HG03108 (cell line): ENCODE data around the gene PCED1B.
"Not testable (repeated sequence)": the region's sequence is repeated elsewhere in the genome, so short reads cannot be mapped to it uniquely, and the experiment has no call there.

Experiments used
- ATAC-seq: cut with Tn5 transposase; IDR thresholded peaks from one replicate; pipeline ENCODE4 v1.9.1; 2021; ENCODE audit warnings: moderate library complexity; ENCODE audit not compliant: unreplicated experiment

The PCED1B gene

DNA sequence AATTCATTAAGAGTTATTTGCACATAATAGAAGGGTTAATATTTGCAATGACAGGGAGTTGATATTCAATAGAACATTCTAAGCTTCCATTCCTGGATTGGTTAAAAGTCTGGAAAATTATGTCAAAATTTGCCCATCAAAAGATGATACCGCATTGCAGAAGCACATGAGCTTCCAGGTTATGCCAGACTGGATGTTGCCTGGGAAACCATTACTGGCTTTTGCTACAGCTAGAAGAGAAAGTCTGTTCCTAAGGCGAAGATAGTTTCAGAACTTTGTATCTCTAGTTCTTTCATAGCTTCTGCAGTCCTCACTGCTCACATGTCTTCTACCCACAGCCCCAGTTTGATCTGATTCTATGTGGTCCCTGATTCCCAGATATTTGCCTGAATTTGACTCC lies 122.8 kb downstream of the PCED1B start:
- no peak for ATAC-seq

DNA sequence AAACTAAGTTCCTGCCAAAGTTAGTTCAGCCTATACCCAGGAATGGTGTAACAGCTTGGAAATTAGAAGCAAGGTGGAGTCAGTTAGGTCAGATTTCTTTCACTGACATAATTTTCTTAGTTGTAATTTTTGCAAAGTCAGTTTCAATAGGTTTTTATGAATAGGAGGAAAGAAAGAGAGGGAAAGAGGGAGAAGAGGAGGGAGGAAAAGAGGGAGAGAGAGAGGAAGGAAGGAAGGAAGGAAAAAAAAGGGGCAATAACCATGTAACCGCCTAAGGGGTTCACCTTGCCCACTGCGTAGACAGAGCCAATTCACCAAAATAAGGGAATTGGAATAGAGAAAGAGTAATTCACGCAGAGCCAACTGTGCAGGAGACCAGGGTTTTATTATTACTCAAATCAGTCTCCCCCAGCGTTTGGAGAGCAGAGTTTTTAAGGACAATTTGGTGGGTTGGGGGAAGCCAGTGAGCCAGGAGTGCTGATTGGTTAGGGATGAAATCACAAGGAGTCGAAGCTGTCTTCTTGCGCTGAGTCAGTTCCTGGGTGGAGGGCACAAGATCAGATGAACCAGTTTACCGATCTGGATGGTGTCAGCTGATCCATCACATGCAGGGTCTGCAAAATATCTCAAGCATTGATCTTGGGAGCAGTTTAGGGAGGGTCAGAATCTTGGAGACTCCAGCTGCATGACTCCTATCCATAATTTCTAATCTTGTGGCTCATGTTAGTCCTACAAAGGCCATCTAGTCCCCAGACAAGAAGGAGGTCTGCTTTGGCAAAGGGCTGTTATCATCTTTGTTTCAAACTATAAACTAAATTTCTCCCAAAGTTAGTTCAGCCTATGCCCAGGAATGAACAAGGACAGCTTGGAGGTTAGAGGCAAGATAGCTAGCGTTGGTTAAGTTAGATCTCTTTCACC lies 126.4 kb downstream of the PCED1B start:
- ATAC-seq, result no peak

DNA sequence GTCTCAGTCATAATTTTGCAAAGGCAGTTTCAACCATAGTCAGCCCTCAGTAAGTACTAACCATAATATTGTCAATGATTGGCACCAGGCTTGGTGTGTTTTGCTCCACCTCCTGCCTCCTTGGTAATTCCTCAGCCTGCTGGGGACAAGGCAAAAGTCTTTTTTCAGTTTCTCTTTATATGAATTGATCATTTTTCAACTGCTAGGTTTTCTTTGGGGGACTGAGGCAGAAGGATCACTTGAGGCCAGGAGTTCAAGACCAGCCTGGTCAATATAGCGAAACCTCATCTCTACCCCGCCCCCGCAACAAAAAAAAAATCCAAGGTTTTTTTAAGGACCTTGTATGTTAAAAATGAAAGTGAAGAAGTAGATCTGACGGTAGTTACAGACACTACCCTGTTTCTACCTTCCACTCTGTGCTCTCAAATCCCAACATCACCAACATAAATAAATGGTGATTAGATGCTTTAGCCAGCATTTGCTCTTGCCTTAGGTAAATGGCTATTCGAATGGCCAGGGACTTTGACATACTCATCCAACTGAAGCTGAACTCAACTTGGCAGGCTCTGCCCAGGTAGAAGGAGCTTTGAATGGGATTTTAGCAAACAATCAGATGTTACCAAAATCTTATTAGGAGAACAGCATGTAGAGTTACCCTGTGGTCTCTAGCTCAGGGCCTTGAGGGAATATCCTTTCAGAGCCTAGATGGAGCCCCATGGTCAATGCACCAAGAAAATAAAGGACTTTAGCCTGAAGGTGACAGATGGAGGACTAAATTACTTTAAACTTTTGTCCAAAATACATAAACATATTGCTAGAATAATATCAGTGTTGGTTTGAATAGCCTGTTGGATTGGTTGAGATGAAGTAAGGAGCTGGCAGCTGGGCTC lies 127.3 kb downstream of the PCED1B start:
- no peak for ATAC-seq

DNA sequence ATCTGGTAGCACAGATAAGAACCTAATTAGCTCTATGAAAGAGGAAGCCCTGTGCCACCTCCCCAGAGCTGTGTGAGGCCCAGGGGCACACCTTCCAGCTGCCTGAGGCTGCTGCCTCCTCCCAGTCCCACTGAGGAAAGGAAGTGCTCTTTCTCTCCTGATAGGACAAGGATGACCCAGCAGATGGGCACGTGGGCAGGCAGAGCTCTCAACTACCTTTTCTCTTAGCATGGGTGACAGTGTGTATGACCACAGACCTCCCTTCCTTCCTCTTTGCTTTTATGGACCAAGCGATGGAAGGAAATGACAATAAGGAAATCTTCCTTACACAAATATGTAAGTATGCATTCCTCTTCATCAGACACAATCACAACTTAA lies 127.9 kb downstream of the PCED1B start:
- ATAC-seq, result peak; percentile 48

DNA sequence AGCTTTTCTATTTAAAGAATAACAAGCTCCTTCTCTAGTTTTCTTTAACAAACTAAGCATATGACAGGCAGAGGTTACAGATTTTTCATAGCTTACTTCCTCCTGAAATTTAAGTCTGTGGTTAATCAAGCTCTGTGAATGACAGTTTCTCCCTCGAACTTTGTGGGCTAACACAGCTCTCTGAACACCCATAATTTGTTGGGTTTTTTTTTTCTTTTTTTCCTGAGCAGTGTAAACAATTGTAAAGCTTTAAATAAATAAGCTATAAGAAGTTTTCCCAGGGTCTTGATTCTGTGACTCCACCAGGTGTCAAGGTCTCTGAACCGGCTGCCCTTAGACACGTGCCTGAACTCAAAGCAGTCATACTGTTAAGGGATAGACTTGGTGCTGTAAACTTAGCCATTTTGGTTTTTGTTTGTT lies 128.4 kb downstream of the PCED1B start:
- ATAC-seq, result peak; percentile 63

DNA sequence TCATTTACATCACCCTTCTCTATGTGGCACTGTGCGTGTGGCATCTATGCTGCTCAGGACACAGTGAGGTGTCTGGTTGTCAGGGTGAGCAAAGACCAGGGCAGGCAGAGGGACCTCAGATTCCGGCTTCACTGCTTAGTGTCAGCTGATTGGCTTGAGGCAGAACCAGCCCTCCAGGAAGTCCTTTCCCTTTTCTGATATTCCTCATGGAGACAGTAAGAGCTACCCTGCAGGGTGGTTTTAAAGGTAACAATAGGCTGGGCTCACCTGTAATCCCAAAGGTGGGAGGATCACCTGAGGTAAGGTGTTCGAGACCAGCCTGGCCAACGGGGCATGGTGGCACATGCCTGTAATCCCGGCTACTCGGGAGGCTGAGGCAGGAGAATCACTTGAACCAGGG lies 129.6 kb downstream of the PCED1B start:
- ATAC-seq, result no peak

DNA sequence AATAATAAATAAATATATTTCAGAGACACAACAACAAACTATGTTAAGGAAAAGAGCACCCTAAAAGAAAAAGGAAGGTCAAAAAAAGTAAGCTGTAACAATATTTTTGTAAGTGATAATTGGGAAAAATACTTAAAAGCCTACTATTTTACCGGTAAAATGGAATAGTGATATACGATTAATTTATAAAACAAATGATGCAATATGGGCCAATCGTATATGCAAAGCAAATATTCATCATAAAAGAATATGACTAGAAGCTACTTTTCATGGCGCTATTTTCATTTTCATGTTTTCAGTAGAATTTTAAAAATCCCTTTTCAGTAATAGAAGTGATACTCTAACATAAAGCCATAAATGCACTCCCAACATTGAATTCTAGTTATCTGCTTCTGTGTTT lies 131.4 kb downstream of the PCED1B start:
- no peak for ATAC-seq

DNA sequence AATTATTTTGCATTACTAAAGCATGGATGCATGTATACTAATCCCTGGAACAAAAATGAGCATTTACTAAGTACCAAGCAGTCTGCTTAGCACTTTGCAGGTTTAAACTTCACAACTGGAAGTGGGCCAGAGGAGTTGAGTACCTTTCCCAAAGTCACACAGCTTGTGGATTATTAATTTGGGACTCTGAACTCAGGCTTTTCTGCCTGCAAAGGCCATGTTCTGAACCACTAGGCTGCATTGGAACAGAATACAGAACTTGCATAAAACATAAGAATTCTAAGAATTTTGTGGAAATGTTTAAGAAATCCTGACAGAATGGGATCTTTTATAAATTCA lies 133.2 kb downstream of the PCED1B start:
- ATAC-seq, result no peak

DNA sequence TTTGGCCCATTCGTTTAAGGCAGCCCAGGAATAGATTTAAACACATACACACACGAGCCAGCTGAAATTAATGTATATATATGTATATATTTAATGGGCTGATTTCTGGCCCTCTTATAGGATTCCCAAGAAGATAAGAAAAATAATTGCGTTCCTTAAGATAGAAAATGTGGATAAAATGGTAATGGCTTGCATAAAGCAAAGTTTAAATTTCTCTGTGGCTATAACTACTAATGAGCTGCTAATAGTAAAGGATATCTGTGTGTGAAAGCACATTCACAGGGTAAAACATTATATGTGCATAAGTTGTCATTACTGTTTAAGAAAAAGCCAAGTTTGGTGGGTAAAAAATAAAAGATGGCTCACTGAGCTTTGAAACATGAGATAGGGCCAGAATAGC lies 134.0 kb downstream of the PCED1B start:
- no peak for ATAC-seq

DNA sequence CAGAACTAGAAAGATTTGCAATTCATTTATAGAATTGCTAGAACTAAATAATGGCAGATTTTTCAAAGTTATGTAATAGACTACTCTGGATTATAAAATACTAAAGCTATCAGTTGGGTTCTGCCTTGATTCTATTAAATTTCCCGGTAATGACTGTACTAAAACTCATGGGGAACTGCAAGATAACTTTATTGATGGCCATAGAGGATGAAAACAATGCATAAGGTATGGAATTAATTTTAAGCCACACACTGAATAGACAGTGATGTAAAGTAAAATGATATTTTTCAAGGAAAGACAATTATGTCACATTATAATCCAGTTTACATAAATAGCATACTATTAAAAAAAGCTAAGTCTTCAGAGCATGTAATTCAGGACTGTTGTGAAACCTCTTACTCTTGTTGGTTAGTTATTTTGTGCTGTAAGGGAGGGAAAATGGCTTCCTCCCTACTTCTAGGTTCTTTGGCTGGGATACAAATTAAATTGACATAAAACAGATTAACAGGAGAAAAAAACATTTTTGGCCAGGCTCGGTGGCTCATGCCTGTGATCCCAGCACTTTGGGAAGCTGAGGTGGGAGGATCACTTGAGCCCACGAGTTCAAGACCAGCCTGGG lies 134.7 kb downstream of the PCED1B start:
- no peak for ATAC-seq

DNA sequence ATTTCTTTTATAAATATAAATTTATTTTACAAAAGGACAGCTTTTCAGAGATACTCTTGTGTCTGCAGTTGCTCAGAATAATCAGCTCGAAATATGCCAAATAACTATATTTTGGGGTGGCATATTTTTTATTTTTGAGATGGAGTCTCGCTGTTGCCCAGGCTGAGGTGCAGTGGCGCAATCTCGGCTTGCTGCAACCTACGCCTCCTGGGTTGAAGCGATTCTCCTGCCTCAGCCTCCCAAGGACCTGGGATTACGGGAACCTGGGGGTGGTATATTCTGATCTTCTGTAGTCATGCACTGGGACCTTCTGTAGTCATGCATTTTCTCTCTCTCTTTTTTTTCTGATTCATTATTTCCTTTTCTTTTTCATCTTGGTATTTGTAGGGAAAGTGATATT lies 135.3 kb downstream of the PCED1B start:
- no peak for ATAC-seq

DNA sequence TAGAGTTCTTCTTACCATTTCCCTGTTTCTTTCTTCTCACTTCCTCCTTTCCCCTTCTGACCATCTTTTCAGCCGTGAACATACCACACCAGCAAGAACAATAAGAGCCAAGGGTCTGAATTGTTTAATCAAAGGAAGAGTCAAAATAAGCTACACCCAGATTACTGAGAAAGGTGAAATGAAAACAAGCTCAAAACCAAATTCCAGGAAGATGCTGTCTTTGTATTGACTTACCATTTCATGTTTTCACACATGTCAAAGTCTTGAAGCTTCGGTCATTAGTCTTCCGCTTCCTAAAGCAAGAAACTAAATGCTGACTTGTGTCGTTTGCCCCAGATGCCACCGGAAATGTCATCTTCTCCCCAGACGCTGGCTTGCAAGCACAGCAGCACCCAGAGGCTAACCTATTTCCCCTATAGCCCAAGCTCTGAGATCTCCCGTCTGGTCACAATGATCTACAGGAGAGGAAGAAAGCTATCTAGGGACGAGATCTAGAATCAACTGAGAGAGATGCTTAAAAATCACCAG lies 136.8 kb downstream of the PCED1B start:
- ATAC-seq, result peak; percentile 70

DNA sequence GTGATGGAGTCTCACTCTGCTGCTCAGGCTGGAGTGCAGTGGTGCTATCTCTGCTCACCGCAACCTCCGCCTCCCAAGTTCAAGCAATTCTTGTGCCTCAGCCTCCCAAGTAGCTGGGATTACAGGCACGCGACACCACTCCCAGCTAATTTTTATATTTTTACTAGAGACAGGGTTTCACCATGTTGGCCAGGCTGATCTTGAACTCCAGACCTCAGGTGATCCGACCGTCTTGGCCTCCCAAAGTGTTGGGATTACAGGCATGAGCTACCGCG lies 138.1 kb downstream of the PCED1B start:
- ATAC-seq, result not testable (repeated sequence)

DNA sequence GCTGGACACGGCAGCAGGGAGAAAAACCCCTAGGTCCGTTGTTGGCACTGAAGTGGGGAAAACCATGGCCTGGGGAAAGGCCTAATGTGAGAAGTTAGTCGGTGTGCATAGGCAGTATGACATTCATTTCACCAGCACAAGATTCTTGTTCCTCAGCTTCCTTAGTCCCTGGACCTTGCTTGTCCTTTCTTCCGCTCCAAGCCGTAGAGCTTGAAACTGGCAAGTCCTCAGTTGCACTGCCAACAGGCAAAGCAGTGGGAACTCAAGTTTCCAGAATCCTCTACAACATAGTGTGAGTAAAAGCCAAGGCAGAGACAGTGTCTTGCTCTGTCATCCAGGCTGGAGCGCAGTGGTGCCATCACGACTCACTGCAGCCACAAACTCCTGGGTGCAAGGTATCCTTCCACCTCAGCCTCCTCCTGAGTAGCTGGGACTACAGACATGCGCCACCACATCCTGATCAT lies 138.8 kb downstream of the PCED1B start:
- peak; percentile 36 for ATAC-seq

DNA sequence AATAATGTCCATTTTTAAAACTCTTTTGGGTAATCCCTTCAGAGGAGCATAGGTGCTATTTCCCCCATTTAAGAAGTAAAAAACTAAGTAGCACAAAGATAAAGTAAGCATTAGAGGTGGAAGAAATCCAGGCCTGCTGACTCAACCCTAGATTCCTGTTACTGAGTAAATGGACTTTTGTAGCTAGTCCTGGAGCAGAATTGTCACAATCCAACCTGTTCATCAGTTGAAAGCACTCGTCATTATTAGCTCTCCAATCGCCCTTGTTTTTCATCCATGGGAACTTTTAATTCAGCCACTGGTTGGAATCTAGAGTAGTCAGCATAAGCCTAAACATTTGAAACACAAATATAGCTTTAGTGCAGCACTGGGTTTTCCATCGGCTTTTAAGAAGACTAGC lies 139.8 kb downstream of the PCED1B start:
- ATAC-seq, result no peak

DNA sequence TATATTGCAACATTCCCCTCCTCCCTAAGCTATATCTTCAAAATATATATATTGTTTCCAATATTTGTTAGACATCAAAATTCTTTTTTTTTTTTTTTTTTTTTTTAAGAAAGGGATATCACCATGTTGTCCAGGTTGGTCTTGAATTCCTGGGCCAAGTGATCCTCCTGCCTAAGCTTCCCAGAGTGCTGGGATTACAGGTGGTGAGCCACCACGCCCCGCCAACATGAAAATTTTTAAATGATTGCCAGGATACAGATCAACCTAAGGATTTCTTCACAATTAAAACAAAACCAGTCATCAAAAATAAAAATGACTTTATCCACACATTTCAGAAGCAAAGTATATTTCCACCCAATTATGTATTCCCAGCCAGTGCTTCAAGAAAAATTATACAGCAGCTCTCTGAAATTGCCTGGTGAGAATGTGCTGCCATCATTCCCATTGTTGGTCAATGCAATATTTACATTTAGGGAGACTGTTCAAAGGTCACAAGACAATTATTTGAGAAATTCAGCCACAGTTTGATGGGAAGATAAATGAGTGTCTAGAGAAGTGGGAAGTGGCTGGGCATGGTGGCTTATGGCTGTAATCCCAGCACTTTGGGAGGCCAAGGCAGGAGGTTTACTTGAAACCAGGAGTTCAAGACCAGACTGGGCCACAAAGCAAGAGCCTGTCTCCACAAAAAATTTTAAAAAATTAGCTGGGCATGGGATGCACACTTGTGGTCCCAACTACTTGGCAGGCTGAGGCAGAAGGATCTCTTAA lies 142.0 kb downstream of the PCED1B start:
- ATAC-seq, result no peak

DNA sequence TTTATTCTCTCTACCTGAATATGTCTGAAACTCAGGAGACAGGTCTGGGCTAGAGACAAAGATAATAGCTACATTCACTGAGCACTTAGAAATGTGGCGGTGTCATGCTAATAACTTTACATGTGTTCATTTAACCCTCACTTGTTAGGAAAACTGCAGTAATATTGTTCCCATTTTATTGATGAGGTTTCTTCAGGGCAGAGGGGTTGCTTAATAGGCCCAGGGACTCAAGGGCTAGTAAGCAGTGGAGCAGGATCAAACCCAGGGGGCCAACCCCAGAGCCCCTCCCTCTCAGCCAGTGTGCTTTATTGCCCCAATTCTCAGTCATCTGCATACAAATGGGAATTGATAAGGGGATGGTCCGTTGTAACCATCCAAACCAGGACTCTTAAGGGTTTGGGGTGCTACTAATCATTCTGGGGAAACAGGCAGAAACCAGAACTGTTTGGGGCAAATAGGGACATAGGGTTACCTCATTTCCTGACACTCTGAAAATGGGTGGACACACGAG lies 143.2 kb downstream of the PCED1B start:
- no peak for ATAC-seq

DNA sequence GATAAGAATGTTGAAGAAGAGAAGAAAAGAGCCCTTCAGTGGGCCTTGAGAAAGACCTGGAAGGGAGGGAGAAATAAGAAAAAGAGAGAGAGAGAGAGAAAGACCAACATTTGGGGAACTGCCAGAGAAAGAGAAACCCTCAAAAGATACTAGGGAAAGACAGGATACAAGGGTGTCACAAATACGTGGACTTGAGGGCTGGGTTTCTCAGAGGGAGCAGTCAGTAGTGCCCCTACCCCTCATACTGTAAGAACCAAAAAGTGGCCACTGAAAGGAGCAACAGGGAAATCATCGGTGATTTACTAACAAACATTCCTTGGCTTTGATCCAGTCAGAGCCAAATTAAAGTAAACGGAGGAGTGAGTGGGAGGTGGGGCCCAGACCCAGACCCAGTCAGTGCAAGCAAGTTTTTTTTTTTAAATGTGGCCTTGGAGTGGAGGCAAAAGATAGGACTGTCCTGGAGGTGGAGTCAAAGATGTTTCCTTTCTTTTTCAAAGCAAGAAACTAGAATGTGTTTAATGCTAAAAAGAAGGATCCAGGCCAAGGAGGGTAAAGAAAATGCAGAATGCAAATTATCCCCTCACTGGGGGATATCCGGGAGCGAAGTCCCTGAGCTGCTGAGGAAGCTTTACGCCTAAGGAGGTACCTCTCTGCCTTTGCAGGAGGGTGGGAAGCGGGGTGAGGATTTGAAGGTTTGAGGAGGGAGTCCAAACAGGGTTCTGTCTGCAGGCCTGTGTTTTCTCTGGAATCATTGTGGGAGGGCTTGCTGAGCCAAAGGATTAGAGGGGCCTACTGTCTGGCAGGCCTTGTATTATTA lies 143.8 kb downstream of the PCED1B start:
- no peak for ATAC-seq

DNA sequence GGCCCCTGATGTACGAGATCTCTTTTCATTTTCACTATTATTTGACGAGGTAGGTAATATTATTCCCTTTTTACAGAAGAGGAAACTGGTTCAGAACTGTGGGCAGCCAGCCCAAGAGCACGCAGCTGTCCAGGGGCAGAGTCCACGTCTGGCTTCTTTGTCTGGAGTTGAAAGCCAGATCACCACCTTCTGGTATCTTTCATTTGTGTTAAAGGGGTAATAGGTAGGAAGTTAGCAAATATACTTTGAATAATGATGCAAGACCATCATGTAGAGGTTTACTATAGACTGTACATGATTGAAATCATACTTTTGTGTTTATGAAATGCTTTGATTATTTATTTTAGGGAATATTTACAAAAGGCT lies 144.4 kb downstream of the PCED1B start:
- ATAC-seq, result no peak
